ENCODE measurements around the gene PAQR8.

PAQR8 gene

GRCh38 chr6:52361945-52362442, at the start of gene PAQR8:
PAQR8 (plus strand) TSS chr6:52362151; CDS start chr6:52403214, 41,063 bp downstream.
- DNase-seq, result peak; percentile 8

- no peak for DNase-seq
Observed at GRCh38 chr6:52312461-52312860, 49.5 kb upstream of the PAQR8 start.

- DNase-seq, result no peak
Observed at GRCh38 chr6:52314752-52315151, 47.2 kb upstream of the PAQR8 start.

GRCh38 chr6:52317211-52317610, 44.7 kb upstream of the PAQR8 start:
- no peak for DNase-seq

GRCh38 chr6:52317841-52318581, 43.9 kb upstream of the PAQR8 start:
- DNase-seq, result no peak

- DNase-seq, result no peak
Observed at GRCh38 chr6:52324189-52324588, 37.8 kb upstream of the PAQR8 start.

GRCh38 chr6:52325695-52326471, 36.1 kb upstream of the PAQR8 start:
- no peak for DNase-seq

- DNase-seq, result no peak
Observed at GRCh38 chr6:52326540-52327364, 35.2 kb upstream of the PAQR8 start.

GRCh38 chr6:52328303-52328662, 33.7 kb upstream of the PAQR8 start:
- no peak for DNase-seq

GRCh38 chr6:52328729-52329128, 33.2 kb upstream of the PAQR8 start:
- no peak for DNase-seq

GRCh38 chr6:52330470-52330869, 31.5 kb upstream of the PAQR8 start:
- DNase-seq, result no peak

- no peak for DNase-seq
Observed at GRCh38 chr6:52331793-52332457, 30.0 kb upstream of the PAQR8 start.

- no peak for DNase-seq
Observed at GRCh38 chr6:52333840-52334200, 28.1 kb upstream of the PAQR8 start.

GRCh38 chr6:52335576-52335975, 26.4 kb upstream of the PAQR8 start:
- no peak for DNase-seq

GRCh38 chr6:52336919-52337561, 24.9 kb upstream of the PAQR8 start:
- no peak for DNase-seq

GRCh38 chr6:52337633-52338290, 24.2 kb upstream of the PAQR8 start:
- DNase-seq, result no peak

GRCh38 chr6:52340603-52340880, 21.4 kb upstream of the PAQR8 start:
- DNase-seq, result no peak

GRCh38 chr6:52341561-52342260, 20.2 kb upstream of the PAQR8 start:
- DNase-seq, result no peak

GRCh38 chr6:52345311-52345710, 16.6 kb upstream of the PAQR8 start:
- no peak for DNase-seq

GRCh38 chr6:52346503-52346902, 15.4 kb upstream of the PAQR8 start:
- DNase-seq, result no peak

- DNase-seq, result no peak
Observed at GRCh38 chr6:52347818-52348217, 14.1 kb upstream of the PAQR8 start.
